NAMALWA (cell line): ENCODE results near the gene RPS15.

ENCODE experiments used
- DNase-seq: peaks from one replicate; pipeline ENCODE4 v3.0.0-alpha.2; 2015; ENCODE audit warnings: low spot score

Gene RPS15

GRCh38 chr19:1487576-1488281 is 49.5 kb downstream of the RPS15 start:
- DNase-seq, result no peak

GRCh38 chr19:1488282-1488601 is 50.0 kb downstream of the RPS15 start:
- no peak for DNase-seq

GRCh38 chr19:1489463-1490310 is 51.5 kb downstream of the RPS15 start:
- DNase-seq, result no peak
